GM12892 (cell line): Measurements from ENCODE around the gene RASGRP2.

Experiments
- DNase-seq: peaks from one replicate; pipeline ENCODE4 v3.0.0; 2011; ENCODE audit not compliant: insufficient read length
- FAIRE-seq: peaks from 2 replicates; lab custom pipeline; 2011; peaks lifted over from hg19 to GRCh38; lab: Jason Lieb, UNC
- POLR2A ChIP-seq: IDR thresholded peaks from 2 replicates; pipeline ENCODE4 v1.6.1; 2011; ENCODE audit warnings: low read depth, low read length, control low read depth
- POLR2AphosphoS5 ChIP-seq: IDR thresholded peaks from 2 replicates; pipeline ENCODE4 v1.6.1; 2011; ENCODE audit warnings: low read depth, low read length, control low read depth
- TAF1 ChIP-seq: IDR thresholded peaks from 2 replicates; pipeline ENCODE4 v1.6.1; 2011; ENCODE audit warnings: low read depth, mild to moderate bottlenecking, control low read depth, low read length, borderline replicate concordance

Gene RASGRP2

GRCh38 chr11:64762674-64763525 is 19.0 kb upstream of the RASGRP2 start:
- FAIRE-seq (no peak), DNase-seq (no peak)
- TF ChIP-seq POLR2AphosphoS5 (0 out of 2 replicates have a peak, but pooled peaks have one; percentile 39), TAF1 (no peak)

GRCh38 chr11:64762277-64762673 is 18.3 kb upstream of the RASGRP2 start:
- TF ChIP-seq POLR2A: peak; percentile 74; the same call in 1 of the 2 replicates
- no peak for TF ChIP-seq TAF1
- peak; percentile 96 for TF ChIP-seq POLR2AphosphoS5
- DNase-seq (no peak), FAIRE-seq (peak; percentile 73)

GRCh38 chr11:64760759-64761420 is 16.9 kb upstream of the RASGRP2 start:
- no peak for TF ChIP-seq POLR2A
- TF ChIP-seq TAF1: no peak
- TF ChIP-seq POLR2AphosphoS5: no peak; the same call in 1 of the 2 replicates
- DNase-seq: no peak
- FAIRE-seq: no peak

- DNase-seq: no peak
- TF ChIP-seq POLR2AphosphoS5 (no peak; the same call in 1 of the 2 replicates), POLR2A (peak; percentile 48; the same call in 1 of the 2 replicates)
- no peak for FAIRE-seq
Measured at GRCh38 chr11:64759722-64760719, 16.1 kb upstream of the RASGRP2 start, which contains the start of gene PYGM. Gene PYGM (minus strand): TSS chr11:64759974. CDS start chr11:64759898, 76 bp downstream.

GRCh38 chr11:64759131-64759721 is 15.3 kb upstream of the RASGRP2 start:
- DNase-seq (no peak), FAIRE-seq (no peak)
- no peak for TF ChIP-seq POLR2A
- no peak for TF ChIP-seq TAF1
- no peak for TF ChIP-seq POLR2AphosphoS5

- TF ChIP-seq TAF1: no peak
- no peak for TF ChIP-seq POLR2A
- no peak for TF ChIP-seq POLR2AphosphoS5
- no peak for FAIRE-seq
- no peak for DNase-seq
Measured at GRCh38 chr11:64758330-64759079, 14.6 kb upstream of the RASGRP2 start.

- no peak for FAIRE-seq
- TF ChIP-seq TAF1: no peak
- TF ChIP-seq POLR2AphosphoS5: no peak
- TF ChIP-seq POLR2A: no peak
Measured at GRCh38 chr11:64757549-64758329, 13.8 kb upstream of the RASGRP2 start.

GRCh38 chr11:64755681-64756361 is 11.9 kb upstream of the RASGRP2 start:
- DNase-seq (no peak), FAIRE-seq (no peak)
- no peak for TF ChIP-seq POLR2AphosphoS5
- no peak for TF ChIP-seq POLR2A
- TF ChIP-seq TAF1: no peak

More at GRCh38 chr11:64757549-64758329, 13.8 kb upstream of the RASGRP2 start:
- DNase-seq: no peak
